Activated B cell treated with CpG ODN at 0.5 μM for 24 hours (primary cell): Measurements from ENCODE around the gene SERAC1. TPM values are rescaled to one million over a fixed set of nuclear protein-coding genes. Genes with fewer than 3 reads are reported as not detected.
A peak's percentile ranks its signal among the peaks of the same experiment; 100 is the strongest.

Experiments used
- ATAC-seq: fragments of 200-7000 bp; cut with Tn5 transposase; one replicate; pipeline ENCODE4 v1.10.0; 2021; ENCODE audit warnings: low read depth, mild to moderate bottlenecking, moderate library complexity
- CTCF ChIA-PET: fragments of 350-600 bp; sonication (Branson Sonifier 250); formaldehyde crosslinking; loops from one replicate; lab custom pipeline; 2021; ENCODE audit warnings: antibody characterized with exemption; lab: Charles Lee
- POLR2A ChIA-PET: fragments of 350-600 bp; sonication (Branson Sonifier 250); formaldehyde crosslinking; loops from one replicate; lab custom pipeline; 2021; ENCODE audit warnings: antibody characterized with exemption; lab: Charles Lee
- DNase-seq: peaks from one replicate; pipeline ENCODE4 v3.0.0; 2022
- H3K27ac Mint-ChIP-seq: one replicate; pipeline ENCODE4 v1.8.0; 2020; ENCODE audit warnings: mixed read lengths
- H3K27me3 Mint-ChIP-seq: one replicate; pipeline ENCODE4 v1.8.0; 2021; ENCODE audit warnings: mixed read lengths
- H3K36me3 Mint-ChIP-seq: one replicate; pipeline ENCODE4 v1.8.0; 2021; ENCODE audit warnings: low read depth, mixed read lengths
- H3K4me1 Mint-ChIP-seq: one replicate; pipeline ENCODE4 v1.8.0; 2021; ENCODE audit warnings: mixed read lengths
- H3K4me3 Mint-ChIP-seq: one replicate; pipeline ENCODE4 v1.8.0; 2020; ENCODE audit warnings: mild to moderate bottlenecking, mixed read lengths
- H3K9me3 Mint-ChIP-seq: one replicate; pipeline ENCODE4 v1.8.0; 2020; ENCODE audit warnings: mixed read lengths
- CTCF ChIP-seq: fragments of 200-600 bp; IDR thresholded peaks from one replicate; pipeline ENCODE4 v1.8.0; 2022; ENCODE audit warnings: antibody characterized with exemption, mild to moderate bottlenecking
- intact Hi-C: fragments of 100-400 bp; cut with micrococcal nuclease; formaldehyde crosslinking; loops from one replicate; pipeline ENCODE4 v1.15.1; 2024
- total RNA-seq: library from RNA; stranded (reverse); gene quantifications from 2 replicates; pipeline ENCODE4 v1.2.3, GENCODE V29; 2022

Gene SERAC1
- total RNA-seq, 1 donor from 2014 or later = 3.0 TPM

- Mint-ChIP-seq H3K4me3 (no peak overlapping the region), H3K27me3 (no peaks in the 10 kb centered on the region), H3K4me1 (no peaks in the 10 kb centered on the region), H3K36me3 (peaks cover 14% of the 10 kb centered on the region), H3K9me3 (no peaks in the 10 kb centered on the region), H3K27ac (no peak overlapping the region)
- POLR2A ChIA-PET = no interaction called here
- ATAC-seq = no peak
- intact Hi-C loops = no loop called here
- CTCF ChIA-PET = no interaction called here
- DNase-seq = no peak
- TF ChIP-seq CTCF = no peak
Observed at GRCh38 chr6:158150701-158151100, 17.4 kb downstream of the SERAC1 start.

- no peak for TF ChIP-seq CTCF
- DNase-seq (no peak), ATAC-seq (no peak)
- CTCF ChIA-PET = no interaction called here
- Mint-ChIP-seq H3K27ac (no peak overlapping the region), H3K27me3 (no peaks in the 10 kb centered on the region), H3K36me3 (peaks cover 11% of the 10 kb centered on the region), H3K9me3 (no peaks in the 10 kb centered on the region), H3K4me1 (no peaks in the 10 kb centered on the region), H3K4me3 (no peak overlapping the region)
- intact Hi-C loops = no loop called here
- POLR2A ChIA-PET = no interaction called here
Observed at GRCh38 chr6:158149641-158150040, 18.4 kb downstream of the SERAC1 start.

- H3K4me3 Mint-ChIP-seq = no peak overlapping the region
- H3K27ac Mint-ChIP-seq = no peak overlapping the region
- no peaks in the 10 kb centered on the region for H3K4me1 Mint-ChIP-seq
- ChIA-PET CTCF (no interaction called here), POLR2A (no interaction called here)
- DNase-seq (no peak), ATAC-seq (no peak)
- TF ChIP-seq CTCF = no peak
- H3K27me3 Mint-ChIP-seq = no peaks in the 10 kb centered on the region
- peaks cover 31% of the 10 kb centered on the region for H3K36me3 Mint-ChIP-seq
- H3K9me3 Mint-ChIP-seq = no peaks in the 10 kb centered on the region
- intact Hi-C loops = no loop called here
Observed at GRCh38 chr6:158143700-158144099, 24.4 kb downstream of the SERAC1 start.

GRCh38 chr6:158142789-158143188, 25.3 kb downstream of the SERAC1 start:
- Mint-ChIP-seq H3K9me3 (no peaks in the 10 kb centered on the region), H3K4me1 (no peaks in the 10 kb centered on the region), H3K36me3 (peaks cover 31% of the 10 kb centered on the region), H3K27ac (no peak overlapping the region), H3K27me3 (no peaks in the 10 kb centered on the region), H3K4me3 (no peak overlapping the region)
- CTCF ChIA-PET = no interaction called here
- POLR2A ChIA-PET = no interaction called here
- intact Hi-C loops = no loop called here
- DNase-seq (no peak), ATAC-seq (no peak)
- TF ChIP-seq CTCF = no peak

- Mint-ChIP-seq H3K4me1 (no peaks in the 10 kb centered on the region), H3K9me3 (no peaks in the 10 kb centered on the region), H3K36me3 (no peaks in the 10 kb centered on the region), H3K4me3 (no peak overlapping the region), H3K27ac (no peak overlapping the region), H3K27me3 (no peaks in the 10 kb centered on the region)
- ATAC-seq (no peak), DNase-seq (no peak)
- POLR2A ChIA-PET = no interaction called here
- CTCF ChIA-PET = interaction anchor here (0.5 kb wide), 1 partner anchor 148 kb away, joined by 3 read pairs; no protein-coding TSS in a partner anchor
- peak; percentile 21 for TF ChIP-seq CTCF
- intact Hi-C loops = no loop called here
Observed at GRCh38 chr6:158131926-158132325, 36.1 kb downstream of the SERAC1 start.
